Right lobe of liver (tissue), 6 donors: ENCODE measurements around the gene GOLGA6C. TPM values are rescaled to one million over a fixed set of nuclear protein-coding genes. Genes with fewer than 3 reads are reported as not detected.
"Not testable (repeated sequence)": the region's sequence is repeated elsewhere in the genome, so short reads cannot be mapped to it uniquely, and the experiment has no call there.

Source experiments
- ATAC-seq, 4 donors: fragments of 200-7000 bp; cut with Tn5 transposase; one replicate each; pipeline ENCODE4 v1.9.1; 2020; ENCODE audit warnings: mild to moderate bottlenecking in 4 of 4, moderate library complexity in 4 of 4
- DNase-seq, 3 donors: peaks; one replicate each; pipeline ENCODE4 v3.0.0-alpha.2; 2020
- H3K27ac ChIP-seq, 3 donors: fragments of 200-600 bp; one replicate each; pipeline ENCODE4 v1.8.0; 2022
- H3K27me3 ChIP-seq, 2 donors: fragments of 200-600 bp; one replicate each; pipeline ENCODE4 v1.8.0; 2022
- H3K36me3 ChIP-seq, 4 donors: fragments of 200-600 bp; sonication (generic) in 1 of 4; one replicate each; pipeline versions ENCODE4 v1.5.1 to v1.8.0; 2017 to 2022; ENCODE audit warnings: control low read depth in 1 of 4
- H3K4me1 ChIP-seq, 4 donors: fragments of 200-600 bp; sonication (generic) in 1 of 4; one replicate each; pipeline versions ENCODE4 v1.5.1 to v1.8.0; 2017 to 2022; ENCODE audit warnings: control low read depth in 1 of 4
- H3K4me3 ChIP-seq, 3 donors: fragments of 200-600 bp; one replicate each; pipeline ENCODE4 v1.8.0; 2022
- H3K9me3 ChIP-seq, 4 donors: fragments of 200-600 bp; sonication (generic) in 1 of 4; one replicate each; pipeline versions ENCODE4 v1.5.1 to v1.8.0; 2017 to 2022; ENCODE audit warnings: control low read depth in 1 of 4
- WGBS: methylation state at CpG from one replicate; pipeline ENCODE4 v1.1.6; 2018; ENCODE audit warnings: low coverage, low lambda C conversion rate; ENCODE audit not compliant: insufficient coverage; ENCODE audit errors: missing lambda C conversion rate; 5-methylcytosine and 5-hydroxymethylcytosine counted together
- intact Hi-C, 2 donors: fragments of 100-400 bp; cut with DNase I; formaldehyde crosslinking; loops; one replicate each; pipeline versions ENCODE4 v1.11.2 to v1.14.1; 2022
- total RNA-seq, 6 experiments: library from RNA; depleted of rRNA in 2 of 6; stranded (reverse); fragments of >200 nt in 2 of 6; fragmentation: NEBNext Ultra II Directional in 3 of 6; extraction: Animal tissue kit (Norgen Biotek cat#: 25700) in 3 of 6; gene quantifications; one replicate each; pipeline versions ENCODE4 v1.1.0 to v1.2.4, GENCODE V29; 2016 to 2023
- TF ChIP-seq, protein P1 (sequence below), 4 donors: fragments of 200-600 bp in 3 of 4; fragments of 450-650 bp in 1 of 4; IDR thresholded peaks; one replicate each; pipeline versions ENCODE4 v1.5.1 to v1.8.0; 2016 to 2022; ENCODE audit warnings: antibody characterized with exemption in 4 of 4, mild to moderate bottlenecking in 2 of 4
- donor health status: DM: no; HTN: yes; CAD: no.
- donor health status: DM: no; HTN: no; CAD: no.
- donor health status: DM: no; HTN: no; CAD: no.
- donor health status: DM: no; HTN: yes; CAD: no.
- donor health status: DM: no; HTN: yes; CAD: no.

The GOLGA6C gene
- total RNA-seq, 6 experiments from 2014 or later: 0.19 to 0.51 (median 0.22) TPM; not detected in 3

DNA sequence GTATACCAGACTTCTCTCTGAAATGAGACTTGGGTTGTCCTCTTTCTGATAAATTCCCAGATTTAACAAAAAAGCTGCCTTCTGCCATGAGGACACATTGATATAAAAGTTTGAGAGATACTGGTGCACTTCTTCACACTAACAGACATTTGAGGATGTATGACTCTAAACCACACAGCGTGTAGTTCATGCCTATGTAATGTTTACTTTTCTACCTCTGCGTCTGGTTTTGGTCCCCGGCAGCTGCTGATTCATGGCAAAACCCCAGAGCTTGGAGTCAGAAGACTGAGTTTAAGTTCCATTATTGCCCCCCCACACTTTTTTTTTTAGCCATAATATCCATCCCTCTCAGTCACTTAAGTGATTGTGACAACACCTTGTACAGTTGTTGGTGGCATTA is 1.7 kb downstream of the GOLGA6C start:
- H3K4me1 ChIP-seq, ATAC-seq, H3K9me3 ChIP-seq, H3K27ac ChIP-seq, H3K27me3 ChIP-seq, H3K4me3 ChIP-seq, intact Hi-C loops, DNase-seq, H3K36me3 ChIP-seq: not testable (repeated sequence)
- no CpG with 5 or more reads among the region's 3 CpGs for WGBS

DNA sequence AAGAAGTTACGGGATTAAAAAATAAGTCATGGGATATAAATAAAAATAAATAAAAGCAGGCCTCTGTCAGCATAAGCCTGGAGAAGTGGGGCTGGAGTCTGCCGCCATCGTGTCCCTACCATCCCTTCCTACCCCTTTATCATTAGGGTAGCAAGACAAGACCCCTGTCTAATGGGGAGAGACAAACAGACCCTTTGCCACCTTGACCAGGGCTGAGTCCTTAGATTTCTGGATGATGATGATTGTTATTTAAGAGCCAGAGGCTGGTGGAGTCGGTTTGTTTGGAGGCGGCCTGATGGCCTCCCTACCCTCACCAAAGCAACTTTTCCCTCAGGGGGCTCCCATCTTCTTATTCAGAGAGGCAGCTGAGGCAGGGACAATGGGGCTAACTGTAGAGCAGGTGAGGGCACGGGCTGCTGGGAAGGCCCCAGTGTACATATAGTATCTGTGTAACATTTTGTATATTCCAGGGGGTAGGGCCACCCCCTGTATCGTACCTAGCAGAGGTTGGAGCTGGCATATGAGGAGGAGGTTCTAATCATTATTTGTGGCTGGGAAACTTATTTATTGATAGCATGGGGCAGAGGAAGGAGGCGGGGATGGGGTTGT is 15.7 kb downstream of the GOLGA6C start:
- peak in 1 of 4 donors; percentile 24 for ATAC-seq
- WGBS: 100% methylated on average over 1 of the region's 8 CpGs
- H3K4me1 ChIP-seq, H3K27me3 ChIP-seq, H3K4me3 ChIP-seq, H3K27ac ChIP-seq, intact Hi-C loops, DNase-seq, H3K9me3 ChIP-seq, H3K36me3 ChIP-seq: not testable (repeated sequence)

DNA sequence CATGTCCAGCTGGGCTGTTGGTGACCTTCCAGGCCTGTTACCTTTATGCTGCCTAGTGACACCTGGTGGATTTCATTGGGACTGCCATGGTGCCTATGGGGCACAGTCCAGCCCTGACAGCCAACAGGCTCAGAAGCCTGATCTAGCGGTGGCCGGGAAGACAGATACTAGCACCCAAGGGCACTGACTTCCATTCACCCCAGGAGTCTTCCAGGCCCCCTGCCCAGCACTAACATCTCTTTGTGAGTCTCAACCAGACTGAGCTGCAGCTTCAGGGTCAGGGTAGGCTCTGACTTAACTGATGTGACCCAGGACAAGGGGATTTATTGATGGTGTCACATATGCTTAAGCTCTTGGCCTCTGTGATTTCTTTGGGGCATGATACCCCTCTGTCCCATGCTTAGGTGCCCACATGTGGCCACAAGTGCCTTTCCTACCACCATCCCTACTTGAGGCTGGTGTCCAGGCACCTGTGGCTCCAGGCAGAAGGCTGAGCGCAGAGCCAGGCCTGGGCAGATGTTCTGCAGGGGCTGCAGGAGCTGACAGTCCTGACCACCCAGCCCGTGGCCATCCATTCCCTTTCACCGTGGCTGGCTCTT is 16.5 kb downstream of the GOLGA6C start:
- H3K4me1 ChIP-seq, H3K27me3 ChIP-seq, H3K27ac ChIP-seq, H3K36me3 ChIP-seq, intact Hi-C loops, H3K4me3 ChIP-seq, H3K9me3 ChIP-seq: not testable (repeated sequence)
- TF ChIP-seq, protein P1, sequence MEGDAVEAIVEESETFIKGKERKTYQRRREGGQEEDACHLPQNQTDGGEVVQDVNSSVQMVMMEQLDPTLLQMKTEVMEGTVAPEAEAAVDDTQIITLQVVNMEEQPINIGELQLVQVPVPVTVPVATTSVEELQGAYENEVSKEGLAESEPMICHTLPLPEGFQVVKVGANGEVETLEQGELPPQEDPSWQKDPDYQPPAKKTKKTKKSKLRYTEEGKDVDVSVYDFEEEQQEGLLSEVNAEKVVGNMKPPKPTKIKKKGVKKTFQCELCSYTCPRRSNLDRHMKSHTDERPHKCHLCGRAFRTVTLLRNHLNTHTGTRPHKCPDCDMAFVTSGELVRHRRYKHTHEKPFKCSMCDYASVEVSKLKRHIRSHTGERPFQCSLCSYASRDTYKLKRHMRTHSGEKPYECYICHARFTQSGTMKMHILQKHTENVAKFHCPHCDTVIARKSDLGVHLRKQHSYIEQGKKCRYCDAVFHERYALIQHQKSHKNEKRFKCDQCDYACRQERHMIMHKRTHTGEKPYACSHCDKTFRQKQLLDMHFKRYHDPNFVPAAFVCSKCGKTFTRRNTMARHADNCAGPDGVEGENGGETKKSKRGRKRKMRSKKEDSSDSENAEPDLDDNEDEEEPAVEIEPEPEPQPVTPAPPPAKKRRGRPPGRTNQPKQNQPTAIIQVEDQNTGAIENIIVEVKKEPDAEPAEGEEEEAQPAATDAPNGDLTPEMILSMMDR (IDR thresholded peaks at IDR 0.05): peak; percentile 66 to 76 (median 70)
- DNase-seq: peak; percentile 85 to 94 (median 89)
- WGBS: 6% methylated on average over 2 of the region's 5 CpGs
- peak; percentile 100 for ATAC-seq

DNA sequence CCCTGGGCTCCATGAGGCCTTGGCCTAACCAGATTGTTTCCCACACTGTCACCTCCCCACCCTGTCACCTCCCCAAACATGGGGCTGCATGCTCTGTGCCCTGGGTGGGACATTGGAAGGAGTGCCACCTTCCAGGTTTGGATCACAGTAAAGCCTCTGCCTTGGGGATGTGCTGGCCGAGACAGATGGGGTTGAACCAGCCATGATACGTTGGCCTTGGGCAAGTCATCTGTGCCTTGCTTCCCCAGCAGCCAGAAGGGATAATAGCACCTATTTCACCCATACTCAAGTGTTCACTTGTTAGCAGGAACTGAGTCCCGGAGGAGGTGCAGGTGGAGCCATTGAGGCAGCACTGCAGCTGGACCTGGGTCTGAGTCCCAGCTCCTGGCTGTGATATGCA is 17.5 kb downstream of the GOLGA6C start:
- H3K4me3 ChIP-seq, H3K27me3 ChIP-seq, H3K36me3 ChIP-seq, H3K9me3 ChIP-seq, intact Hi-C loops, H3K27ac ChIP-seq, H3K4me1 ChIP-seq: not testable (repeated sequence)
- 68% methylated on average over 3 of the region's 3 CpGs for WGBS
- DNase-seq: peak in 2 of 3 donors; percentile 31 to 38
- ATAC-seq: peak in 1 of 4 donors; percentile 30

DNA sequence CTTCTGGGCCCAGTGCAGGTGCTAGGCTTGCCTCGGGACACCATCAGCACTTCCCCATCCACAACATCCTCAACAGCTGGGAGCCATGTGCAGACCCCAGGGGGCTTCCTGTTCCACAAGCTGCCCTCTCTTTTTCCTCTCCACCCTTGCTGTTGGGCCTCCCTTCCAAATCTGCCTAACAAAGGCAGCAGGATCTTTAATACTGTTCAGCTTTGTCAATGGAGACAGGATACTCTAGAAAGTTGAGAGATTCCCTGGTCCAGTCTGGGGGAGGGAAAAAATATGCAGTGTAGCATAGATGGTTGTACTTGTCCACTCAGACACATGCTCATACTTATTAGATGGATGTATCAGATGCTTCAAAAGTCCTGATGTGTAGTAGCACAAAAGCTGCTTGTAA is 20.4 kb downstream of the GOLGA6C start:
- H3K27me3 ChIP-seq, H3K36me3 ChIP-seq, DNase-seq, intact Hi-C loops, H3K4me1 ChIP-seq, H3K4me3 ChIP-seq, ATAC-seq, H3K9me3 ChIP-seq: not testable (repeated sequence)
- peak overlapping the region in 1 of 3 donors; percentile 58 for H3K27ac ChIP-seq
- WGBS: 17% methylated on average over 1 of the region's 1 CpG

DNA sequence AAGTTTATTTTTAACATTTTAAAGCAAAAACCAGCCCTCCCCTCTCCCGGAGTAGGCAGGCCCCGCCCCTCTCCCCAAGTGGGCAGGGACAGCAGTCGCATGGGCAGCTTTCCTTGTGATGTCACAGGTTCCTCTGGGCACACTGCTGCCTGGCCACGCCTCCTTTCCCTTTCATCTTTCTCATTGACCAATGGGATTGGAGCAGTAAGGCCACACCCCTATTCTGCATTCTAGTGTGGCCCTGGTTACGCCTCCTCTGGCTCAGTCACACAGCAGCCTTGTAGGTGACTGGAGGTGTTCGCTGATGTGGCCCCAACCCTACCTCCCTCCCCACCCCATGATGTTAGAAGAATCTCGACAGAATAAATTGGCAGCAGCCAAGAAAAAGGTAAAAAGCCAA is 24.4 kb downstream of the GOLGA6C start, which contains the start of gene GOLGA6D:
Gene GOLGA6D, plus strand, starts transcription at position 264 of the 400 bp plus-strand sequence. Its CDS starts 41 bp downstream, at position 305.
- ATAC-seq, intact Hi-C loops, H3K36me3 ChIP-seq, H3K27ac ChIP-seq, H3K9me3 ChIP-seq, H3K4me3 ChIP-seq, H3K27me3 ChIP-seq, H3K4me1 ChIP-seq, DNase-seq: not testable (repeated sequence)
- WGBS: 60% methylated on average over 1 of the region's 7 CpGs

DNA sequence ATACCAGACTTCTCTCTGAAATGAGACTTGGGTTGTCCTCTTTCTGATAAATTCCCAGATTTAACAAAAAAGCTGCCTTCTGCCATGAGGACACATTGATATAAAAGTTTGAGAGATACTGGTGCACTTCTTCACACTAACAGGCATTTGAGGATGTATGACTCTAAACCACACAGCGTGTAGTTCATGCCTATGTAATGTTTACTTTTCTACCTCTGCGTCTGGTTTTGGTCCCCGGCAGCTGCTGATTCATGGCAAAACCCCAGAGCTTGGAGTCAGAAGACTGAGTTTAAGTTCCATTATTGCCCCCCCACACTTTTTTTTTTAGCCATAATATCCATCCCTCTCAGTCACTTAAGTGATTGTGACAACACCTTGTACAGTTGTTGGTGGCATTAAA is 26.0 kb downstream of the GOLGA6C start:
- H3K27me3 ChIP-seq, H3K36me3 ChIP-seq, H3K9me3 ChIP-seq, intact Hi-C loops, H3K4me3 ChIP-seq, DNase-seq, H3K4me1 ChIP-seq, ATAC-seq, H3K27ac ChIP-seq: not testable (repeated sequence)
- WGBS: no CpG with 5 or more reads among the region's 3 CpGs

DNA sequence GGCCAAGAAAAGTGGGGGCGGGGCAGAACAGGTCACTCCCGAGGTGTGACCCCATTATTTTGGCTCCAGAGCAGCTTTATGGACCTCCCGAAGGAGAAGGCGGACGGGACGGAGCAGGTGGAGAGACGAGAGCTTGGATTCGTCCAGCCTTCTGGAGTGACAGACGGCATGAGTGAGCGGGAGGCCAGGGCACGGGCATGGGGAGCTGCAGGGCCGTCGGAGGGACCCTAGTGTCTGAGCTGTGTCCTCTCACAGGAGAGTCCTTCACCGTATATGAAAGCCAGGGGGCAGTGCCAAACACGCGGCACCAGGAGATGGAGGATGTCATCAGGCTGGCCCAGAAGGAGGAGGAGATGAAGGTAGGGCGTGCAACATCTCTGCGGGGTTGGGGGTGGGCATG is 35.5 kb downstream of the GOLGA6C start:
- H3K27ac ChIP-seq, ATAC-seq, DNase-seq, H3K27me3 ChIP-seq, H3K4me1 ChIP-seq, H3K36me3 ChIP-seq, H3K9me3 ChIP-seq, H3K4me3 ChIP-seq, intact Hi-C loops: not testable (repeated sequence)
- no CpG with 5 or more reads among the region's 18 CpGs for WGBS

DNA sequence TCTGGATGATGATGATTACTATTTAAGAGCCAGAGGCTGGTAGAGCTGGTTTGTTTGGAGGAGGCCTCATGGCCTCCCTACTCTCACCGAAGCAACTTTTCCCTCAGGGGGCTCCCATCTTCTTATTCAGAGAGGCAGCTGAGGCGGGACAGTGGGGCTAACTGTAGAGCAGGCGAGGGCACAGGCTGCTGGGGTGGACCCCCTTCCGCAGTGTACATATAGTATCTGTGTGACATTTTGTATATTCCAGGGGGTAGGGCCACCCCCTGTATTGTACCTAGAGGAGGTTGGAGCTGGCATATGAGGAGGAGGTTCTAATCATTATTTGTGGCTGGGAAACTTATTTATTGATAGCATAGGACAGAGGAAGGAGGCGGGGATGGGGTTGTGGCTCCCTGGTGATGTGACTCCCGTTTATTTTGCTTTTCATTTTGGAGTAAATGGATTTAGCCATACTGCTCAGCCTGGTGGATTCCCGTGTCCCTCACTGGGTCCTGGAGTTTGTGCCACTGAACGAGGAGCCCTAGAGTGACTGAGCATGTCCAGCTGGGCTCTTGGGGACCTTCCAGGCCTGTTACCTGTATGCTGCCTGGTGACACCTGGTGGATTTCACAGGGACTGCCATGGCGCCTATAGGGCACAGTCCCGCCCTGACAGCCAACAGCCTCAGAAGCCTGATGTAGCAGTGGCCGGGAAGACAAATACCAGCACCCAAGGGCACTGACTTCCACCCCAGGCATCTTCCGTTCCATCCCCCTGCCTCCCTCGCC is 40.6 kb downstream of the GOLGA6C start:
- H3K4me3 ChIP-seq, H3K9me3 ChIP-seq, H3K27ac ChIP-seq, H3K4me1 ChIP-seq, H3K27me3 ChIP-seq, H3K36me3 ChIP-seq, intact Hi-C loops: not testable (repeated sequence)
- peak in 1 of 3 donors; percentile 62 for DNase-seq
- no CpG with 5 or more reads among the region's 13 CpGs for WGBS
- peak; percentile 98 to 99 (median 99) for ATAC-seq
